NCI-H748 treated with DMSO at 0.1 percent for 48 hours (cell line): ENCODE measurements around the gene CHMP6.

Experiments used
- DNase-seq: peaks from one replicate; lab custom pipeline; 2025; lab: John Stamatoyannopoulos, UW

Gene CHMP6

DNA sequence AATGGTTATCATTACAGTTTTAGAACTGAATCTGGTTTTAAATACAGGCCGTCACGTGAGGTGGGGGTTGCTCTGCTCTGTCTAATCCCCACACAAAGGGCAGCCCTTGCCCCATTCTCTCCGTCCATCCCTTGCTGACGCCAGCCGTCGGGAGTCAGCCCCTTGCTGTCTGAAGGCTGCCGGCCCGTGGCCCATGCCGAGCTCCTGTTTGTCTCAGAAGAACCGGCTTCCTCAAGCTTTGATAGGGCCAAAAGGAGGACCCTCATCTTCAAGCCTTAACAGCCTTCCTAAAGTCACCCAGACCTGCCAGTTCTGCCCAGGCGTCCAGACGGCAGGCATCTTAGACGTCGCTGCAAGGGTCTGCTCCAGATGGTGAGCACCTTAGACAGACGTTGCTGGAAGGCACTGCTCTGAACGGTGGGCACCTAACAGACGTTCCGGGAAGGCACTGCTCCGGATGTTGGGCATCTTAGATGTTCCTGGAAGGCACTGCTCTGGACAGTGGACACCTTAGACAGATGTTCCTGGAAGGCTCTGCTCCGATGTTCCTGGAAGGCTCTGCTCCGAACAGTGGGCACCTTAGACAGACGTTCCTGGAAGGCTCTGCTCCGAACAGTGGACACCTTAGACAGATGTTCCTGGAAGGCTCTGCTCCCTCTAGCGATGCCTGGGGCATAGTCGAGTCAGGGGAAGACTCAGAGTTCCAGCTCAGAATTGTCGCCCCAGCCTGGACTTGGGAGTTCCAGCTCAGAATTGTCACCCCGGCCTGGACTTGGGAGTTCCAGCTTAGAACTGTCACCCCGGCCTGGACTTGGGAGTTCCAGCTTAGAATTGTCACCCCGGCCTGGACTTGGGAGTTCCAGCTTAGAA lies 35.1 kb upstream of the CHMP6 start:
- no peak for DNase-seq

DNA sequence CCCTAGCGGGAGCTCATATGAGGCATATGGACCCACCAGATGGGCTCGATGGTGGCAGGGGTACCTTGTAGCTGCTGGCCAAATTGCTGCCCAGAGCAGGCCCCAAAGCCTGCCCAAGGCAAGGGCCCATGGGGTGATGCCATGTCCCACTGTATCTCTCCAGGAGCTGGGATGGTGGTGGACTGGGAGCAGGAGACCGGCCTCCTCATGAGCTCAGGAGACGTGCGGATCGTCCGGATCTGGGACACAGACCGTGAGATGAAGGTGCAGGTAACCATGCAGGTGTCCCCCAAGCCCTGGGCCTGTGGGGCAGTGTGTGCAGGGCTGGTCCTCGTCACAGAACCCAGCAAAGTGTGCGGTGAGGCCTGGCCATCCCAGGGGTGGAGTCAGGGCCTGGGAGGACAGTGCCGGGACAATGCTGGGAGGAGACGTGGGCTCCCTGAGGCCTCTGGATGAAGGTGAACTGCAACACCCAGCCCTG lies 34.1 kb upstream of the CHMP6 start:
- DNase-seq, result no peak

DNA sequence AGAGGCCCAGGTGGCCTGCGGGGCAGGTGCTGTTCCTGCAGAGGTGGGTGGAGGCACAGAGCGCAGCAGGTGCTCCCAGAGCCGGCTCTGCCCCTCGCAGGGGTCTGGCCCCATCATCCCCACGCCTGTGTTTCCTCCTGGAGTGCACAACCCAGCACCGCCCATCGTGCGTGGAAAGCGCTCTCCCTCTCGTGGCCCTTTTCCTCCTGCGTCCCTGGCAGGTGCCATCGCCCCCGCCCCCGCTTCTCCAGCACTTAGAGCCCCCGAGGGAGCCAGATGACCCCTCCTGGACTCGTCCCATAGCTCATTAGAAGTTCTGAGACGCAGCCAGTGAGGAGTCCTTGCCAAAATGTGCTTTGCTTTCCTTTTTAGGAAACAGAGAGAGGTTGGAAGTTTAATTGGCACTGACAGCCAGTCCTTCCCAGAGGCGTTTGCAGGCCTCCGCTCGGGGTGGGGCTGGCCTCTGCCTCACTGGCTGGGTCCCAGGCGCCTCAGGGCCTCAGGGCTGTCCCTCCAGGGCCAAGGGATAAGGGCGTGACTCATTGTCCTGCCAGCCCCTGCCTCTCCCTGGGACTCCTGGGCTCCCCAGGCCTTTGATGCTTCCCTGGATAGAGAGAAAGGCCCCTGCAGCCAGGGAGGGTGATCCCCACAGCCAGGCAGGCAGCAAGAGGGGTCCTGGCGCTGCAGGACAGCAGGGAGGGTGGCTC lies 32.2 kb upstream of the CHMP6 start:
- DNase-seq, result no peak

DNA sequence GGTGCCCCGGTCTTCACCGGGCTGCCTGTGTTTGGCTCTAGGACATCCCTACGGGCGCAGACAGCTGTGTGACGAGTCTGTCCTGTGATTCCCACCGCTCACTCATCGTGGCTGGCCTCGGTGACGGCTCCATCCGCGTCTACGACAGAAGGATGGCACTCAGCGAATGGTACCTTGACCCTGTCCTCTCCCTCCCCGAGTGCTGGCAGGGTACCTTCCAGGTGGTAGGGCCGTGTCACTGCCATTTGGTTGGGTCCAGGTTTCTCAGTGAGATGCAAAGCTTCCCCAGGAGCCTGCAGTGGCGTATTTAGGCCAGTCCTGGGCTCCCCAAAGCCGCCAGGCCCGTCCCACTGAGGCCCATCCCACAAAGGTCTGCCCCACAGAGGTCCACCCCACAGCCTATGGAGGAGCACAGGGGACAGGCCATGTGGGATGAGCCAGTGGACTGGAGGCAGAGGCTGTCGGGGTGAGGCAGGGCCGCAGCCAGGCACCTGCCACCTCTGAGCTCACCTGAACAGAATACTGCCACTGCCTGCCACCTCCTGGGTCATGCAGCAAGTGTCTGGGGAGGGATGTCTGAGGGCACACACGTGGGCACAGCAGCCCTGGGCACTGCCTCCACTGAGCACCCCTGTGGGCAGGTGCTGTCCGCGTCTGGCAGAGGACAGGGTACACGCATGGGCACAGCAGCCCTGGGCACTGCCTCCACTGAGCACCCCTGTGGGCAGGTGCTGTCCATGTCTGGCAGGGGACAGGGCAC lies 31.4 kb upstream of the CHMP6 start:
- DNase-seq, result no peak

DNA sequence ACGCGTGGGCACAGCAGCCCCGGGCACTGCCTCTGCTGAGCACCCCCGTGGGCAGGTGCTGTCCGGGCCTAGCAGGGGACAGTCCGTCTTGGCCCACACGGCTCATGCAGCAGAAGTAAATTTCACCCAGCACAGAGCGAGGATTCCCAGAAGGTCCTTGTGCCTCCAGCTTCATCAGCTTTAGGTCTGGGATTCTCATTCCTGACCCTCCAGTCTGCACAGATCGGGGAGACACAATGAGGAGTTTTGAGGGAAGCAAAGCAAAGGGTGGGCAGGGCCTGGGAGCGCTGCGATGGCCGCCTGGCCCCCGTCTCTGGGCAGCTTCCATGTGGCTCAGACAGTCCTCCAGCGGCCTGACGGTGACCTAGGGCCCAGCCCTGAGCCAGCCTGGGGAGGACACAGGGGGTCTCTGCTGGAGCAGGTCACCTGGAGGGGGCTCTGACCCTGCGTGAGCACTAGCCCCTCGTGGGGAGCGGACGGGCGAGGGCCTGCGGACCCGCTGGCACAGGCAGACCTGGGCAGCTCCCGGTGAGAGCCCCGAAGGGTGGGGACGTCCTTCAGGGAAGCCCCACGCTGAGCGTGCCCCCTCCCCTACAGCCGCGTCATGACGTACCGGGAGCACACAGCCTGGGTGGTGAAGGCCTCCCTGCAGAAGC lies 30.7 kb upstream of the CHMP6 start:
- no peak for DNase-seq

DNA sequence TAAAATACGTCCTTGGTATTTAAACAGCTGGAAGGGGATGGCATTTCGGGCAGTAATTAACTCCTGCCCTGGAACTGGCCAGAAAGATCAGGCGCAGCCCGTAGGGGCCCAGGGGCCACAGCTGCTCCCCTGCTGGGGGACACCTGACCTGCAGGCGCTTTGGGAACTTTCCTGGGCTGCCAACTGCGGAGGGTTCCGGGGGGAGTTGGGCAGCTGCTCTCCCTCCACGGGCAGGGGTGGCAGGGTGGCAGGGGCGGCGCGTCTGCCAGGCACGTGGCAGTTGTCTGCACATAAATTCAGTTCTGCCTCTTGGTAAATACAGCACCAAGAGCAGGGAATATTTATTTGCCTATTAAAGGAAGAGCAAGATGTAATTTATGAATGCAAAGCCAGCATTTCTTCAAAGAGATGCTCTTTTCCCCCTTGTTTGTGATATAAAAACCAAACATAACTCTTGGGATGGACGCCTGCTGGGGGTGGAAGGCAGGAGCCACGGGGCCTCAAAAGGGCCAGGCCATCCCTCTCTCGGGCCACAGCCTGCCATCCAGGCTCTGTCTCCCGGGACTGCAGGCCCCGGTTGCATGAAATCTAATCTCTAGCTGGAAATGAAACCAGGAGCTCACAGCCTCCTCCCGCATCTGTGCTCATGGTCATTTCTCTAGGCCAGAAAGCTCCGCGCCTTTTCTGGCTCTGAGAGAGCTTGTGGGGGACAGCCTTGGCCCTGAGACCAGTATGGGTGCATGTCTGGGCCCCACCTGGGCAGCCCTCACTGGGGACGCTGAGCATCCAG lies 29.9 kb upstream of the CHMP6 start:
- no peak for DNase-seq

DNA sequence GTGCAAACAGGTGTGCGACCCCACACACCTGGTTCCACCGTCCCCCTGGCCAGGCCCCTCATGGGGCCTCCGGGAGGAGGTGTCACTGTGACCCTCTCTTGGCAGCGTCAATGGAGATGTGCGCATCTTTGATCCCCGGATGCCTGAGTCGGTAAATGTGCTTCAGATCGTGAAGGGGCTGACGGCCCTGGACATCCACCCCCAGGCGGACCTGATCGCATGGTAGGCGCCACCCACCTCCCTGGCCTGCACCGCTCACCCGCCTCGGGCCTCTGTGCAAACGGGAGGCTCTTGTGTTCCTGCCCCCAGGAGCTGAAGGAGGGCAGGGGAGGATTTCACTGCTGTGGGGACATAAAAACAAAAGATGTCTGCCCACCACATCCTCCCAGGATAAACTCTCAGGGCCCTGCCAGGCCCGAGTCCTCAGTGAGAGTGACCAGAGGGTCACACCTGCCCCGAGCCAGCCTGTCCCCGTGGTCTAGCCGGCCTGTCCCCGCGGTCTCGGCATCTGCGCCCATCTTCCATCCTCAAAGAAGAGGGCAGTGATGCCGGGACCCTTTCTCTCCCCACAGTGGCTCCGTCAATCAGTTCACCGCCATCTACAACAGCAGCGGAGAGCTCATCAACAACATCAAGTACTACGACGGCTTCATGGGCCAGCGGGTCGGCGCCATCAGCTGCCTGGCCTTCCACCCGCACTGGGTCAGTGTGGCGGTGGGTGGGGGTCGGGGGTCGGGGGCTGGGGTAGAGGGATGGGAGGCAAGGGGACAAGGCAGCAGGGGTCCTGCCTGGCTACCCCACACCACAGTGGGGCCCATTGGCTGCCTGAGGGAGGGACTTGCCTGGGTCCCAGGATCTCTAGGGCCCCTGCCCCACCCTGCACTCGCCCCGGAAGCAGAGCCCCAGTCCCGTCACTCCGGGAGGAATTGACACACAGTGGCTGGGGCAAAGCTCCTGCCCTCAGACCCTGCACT lies 29.0 kb upstream of the CHMP6 start:
- no peak for DNase-seq

DNA sequence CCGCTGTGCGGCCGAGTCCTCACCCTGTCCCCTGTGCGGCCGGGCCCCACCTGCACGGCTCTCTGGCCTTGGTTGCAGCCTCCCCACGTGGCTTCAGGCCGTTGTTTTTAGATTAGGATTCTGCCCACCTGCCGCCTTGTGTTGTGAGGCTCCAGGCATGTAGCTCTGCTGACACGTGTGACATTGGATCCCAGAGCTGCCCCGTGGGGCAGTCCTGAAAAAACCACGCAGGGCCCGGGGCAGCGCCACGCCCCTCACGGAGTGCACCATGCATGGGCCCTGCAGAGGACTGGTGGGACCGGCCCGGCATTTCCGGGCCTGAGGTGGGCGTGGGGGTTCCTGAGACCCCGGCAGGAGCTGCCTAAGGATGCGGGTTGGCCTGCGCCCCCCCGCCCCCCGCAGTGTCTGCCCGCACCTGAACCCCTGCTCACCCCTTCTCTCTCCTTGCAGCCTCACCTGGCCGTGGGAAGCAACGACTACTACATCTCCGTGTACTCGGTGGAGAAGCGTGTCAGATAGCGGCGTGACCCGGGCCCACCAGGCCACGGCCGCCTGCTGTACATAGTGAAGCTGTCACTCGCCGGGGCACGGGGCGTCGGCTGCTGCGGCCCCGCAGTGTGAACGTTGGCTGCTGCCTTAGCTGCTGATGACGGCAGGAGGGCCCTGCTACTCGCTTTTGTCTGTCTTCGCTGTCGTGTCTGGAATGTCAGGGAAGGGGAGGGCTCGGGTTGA lies 27.7 kb upstream of the CHMP6 start:
- no peak for DNase-seq

DNA sequence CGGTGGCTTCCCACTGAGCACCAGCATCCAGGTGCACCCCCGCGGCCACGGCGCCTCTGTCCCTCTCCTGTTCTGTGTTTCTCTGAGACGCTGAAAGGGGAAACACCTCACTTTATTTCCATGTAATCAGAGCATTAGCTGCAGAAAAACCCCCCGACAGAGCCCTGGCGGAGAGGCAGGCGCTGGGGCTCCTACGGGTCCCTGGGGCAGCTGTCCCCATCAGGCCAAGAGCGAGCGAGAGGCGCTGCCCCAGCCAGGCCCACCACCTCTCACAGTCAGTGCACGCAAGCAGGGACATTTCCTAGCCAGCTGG lies 27.1 kb upstream of the CHMP6 start:
- DNase-seq, result no peak

DNA sequence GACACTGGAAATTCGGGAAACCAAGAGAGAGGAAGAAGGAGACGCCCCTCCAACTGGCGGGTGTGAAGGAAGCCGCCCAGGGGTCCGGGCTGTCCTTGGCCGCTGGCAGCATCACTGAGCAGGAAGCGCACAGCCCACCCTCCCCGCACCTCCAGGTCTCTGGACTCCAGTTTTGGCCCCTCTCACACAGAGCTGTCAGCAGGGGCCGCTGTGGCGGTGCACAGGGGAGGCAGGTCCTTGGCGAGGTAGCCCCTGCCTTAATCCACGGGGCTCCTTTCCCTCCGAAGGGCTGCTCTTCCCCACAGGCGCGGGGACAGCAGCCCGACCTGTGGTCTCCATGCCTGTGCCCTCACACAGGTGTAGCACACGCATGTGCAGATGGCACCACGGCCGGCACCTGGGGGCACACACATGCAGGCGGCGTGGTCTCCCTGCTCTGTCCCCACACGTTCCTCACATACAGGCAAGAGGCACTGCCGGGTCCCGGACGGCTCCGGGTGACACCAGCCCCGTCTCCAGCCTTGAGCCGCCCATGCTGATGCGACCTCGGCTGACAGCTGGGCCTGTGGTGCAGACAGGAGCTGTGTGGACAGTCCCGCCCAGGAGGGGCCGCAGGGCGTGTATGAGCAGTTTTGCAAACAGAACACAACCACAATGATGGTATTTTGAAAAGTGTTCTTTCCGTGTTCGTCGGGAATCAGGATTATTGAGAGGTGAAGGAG lies 26.6 kb upstream of the CHMP6 start:
- no peak for DNase-seq

DNA sequence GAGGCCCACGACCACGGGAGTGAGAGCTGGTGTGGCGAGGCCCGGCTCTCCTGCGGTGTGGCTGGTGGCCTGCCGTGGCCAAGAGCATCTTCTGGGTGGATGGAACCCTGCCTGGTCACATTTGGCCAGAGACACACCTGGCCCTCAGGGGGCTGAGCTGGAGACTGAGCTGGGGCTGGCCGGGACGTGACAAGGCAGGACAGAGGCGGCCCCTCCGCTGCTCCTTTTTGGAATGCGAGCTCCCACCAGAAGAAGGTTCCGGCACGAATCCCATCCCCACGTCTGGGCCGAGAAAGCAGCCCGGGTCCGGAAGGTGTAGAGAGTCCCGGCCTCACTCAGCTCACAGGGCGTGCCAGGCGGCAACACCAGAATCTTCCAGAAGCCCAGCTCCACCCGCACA lies 26.0 kb upstream of the CHMP6 start:
- DNase-seq, result no peak

DNA sequence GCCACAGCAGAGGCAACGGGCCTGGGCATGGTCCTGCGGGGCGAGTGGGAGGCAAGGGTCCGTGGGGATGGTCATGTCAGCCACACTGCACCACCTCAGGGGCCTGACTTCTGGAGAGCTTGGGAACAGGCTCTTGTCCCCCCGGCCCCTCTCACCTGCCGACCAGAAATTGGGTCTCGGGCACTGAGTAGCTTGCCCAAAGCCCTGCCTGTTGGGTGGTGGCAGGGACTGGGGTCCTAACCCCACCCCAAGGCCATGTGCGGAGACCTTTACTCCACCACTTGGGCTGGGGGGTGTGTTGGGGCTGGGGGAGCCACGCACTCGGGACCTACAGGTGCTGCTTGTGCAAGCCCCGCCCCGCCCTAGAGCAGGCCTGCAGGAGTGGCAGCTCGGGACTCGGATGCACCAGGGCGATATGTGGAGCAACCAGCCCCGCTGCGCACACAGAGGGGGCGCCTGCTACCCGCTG lies 24.2 kb upstream of the CHMP6 start:
- DNase-seq, result no peak

DNA sequence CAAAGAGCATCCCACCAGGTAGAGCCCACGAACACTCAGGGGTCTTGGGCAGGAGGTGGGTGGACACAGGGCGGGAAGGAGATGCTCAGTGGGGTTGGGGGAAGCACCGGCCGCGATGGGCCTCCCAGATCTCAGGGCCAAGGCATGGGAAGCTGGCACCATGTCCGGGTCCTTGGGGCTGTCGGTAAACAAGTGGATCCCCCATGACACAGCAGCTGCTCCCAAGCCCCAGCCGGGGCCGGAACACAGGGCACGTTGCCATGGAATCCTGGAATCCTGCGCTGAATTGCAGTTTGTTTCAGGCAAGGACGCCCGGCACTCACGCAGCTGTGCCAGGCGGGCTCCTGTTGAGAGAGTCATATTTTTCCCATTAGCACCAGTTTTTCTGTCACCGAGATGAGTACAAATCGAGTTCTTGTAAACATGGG lies 23.0 kb upstream of the CHMP6 start:
- DNase-seq, result no peak

DNA sequence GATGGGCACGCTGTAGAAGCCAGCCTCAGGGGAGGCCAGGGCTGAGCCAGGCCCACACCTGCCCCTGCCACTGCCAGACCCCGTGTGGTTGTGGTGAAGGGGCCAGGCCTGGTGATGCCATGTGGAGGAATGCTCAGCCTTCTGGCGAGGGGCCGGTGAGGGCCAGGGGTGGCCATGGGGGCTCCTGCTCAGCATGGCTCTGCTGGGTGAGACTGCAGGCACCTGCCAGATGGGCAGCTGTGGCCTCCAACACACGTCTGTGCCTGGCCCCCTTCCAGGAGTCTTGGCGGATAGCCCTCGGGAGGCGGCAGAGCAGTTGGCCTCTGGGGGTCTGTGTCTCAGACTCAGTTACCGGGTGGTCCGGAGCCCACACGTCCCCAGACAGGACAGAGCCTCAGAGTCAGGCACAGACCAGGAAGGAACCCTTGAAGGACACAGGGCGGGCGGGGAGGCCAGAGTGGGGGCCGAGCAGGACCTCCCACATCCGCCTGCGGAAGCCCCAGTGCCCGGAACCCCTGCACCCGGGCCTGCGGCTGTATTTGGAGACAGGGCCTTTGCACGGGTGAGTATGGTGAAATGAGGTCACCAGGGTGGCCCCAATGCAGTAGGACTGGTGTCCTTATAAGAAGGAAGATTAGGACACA lies 22.5 kb upstream of the CHMP6 start:
- no peak for DNase-seq

DNA sequence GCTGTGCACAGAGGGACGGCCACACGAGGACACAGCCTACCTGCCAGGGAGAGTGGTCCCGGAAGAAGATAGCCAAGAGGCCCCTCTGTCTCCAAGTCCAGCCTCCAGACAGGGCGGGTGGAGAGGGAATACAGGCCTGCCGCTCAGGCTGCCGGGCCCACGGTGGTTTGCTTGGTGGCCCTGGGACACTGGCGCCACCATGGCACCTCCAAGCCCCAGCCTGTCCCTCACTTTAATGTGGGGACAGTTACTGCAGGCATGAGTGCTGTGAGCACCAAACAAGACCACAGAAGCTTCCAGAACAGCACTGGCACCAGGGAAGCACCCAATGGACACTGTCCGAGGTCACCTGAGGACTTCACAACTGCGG lies 22.0 kb upstream of the CHMP6 start:
- no peak for DNase-seq

DNA sequence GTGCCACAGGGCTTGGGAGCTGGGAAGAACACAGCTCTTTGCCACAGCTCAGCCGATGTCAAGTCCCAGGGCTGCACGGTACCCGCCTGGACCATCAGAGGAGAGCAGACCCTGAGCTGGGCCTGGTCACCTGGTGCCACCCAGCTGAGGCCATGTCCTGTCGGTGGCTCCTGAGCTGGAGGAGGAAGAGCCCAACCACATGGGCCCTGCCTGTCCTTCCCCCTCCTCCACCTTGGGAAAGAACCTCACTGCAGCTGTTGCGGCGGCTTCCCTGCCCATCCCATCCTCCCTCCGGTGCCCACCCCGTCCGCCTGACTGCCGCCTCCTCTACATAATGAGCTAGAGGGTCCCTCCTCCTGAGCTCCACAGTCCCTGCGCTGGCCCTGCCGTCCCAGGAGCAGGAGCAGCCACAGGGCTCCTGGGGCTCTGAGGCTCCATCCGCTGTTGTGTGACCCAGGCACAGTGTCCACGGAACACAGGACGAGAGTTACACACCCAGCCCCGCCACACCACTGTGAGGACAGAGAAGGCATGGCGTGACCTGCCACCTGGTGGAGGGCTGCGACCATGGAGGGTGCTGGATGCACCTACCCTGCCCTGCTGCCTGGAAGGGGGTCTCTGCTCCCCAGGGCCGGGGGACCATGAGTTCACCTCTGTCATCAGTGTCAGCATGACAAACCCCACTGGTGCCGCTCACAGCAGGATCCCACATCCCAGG lies 21.4 kb upstream of the CHMP6 start:
- no peak for DNase-seq
